ENCODE measurements around the gene TMCO6. TPM values are rescaled to one million over a fixed set of nuclear protein-coding genes. Genes with fewer than 3 reads are reported as not detected.
"Not testable (repeated sequence)": the region's sequence is repeated elsewhere in the genome, so short reads cannot be mapped to it uniquely, and the experiment has no call there.

The TMCO6 gene
- total RNA-seq, 2 experiments from 2014 or later = 20.9 to 21.1 TPM

- H3K27ac ChIP-seq (ENCODE audit: low read depth in 1 of 2, low read length in 2 of 2) = no peak overlapping the region
- Mint-ChIP-seq H3K4me3 (peak overlapping the region; percentile 64), H3K27ac (peak overlapping the region; percentile 60), H3K36me3 (ENCODE audit: low read depth) (peaks cover 9% of the 10 kb centered on the region), H3K4me1 (ENCODE audit: low read depth) (peaks cover 44% of the 10 kb centered on the region), H3K27me3 (no peaks in the 10 kb centered on the region), H3K9me3 (no peaks in the 10 kb centered on the region)
- POLR2A ChIA-PET = interaction anchor here (0.7 to 2.6 kb wide), 6 partner anchors 12 to 234 kb away, joined by 3 to 19 read pairs (median 4); partner anchors contain the start of genes ANKHD1, EIF4EBP3, IK and NDUFA2
- no peak for ATAC-seq (ENCODE audit: poor library complexity)
- H3K9me3 ChIP-seq (ENCODE audit: control insufficient read depth in 1 of 2, insufficient read depth in 1 of 2, low read length in 2 of 2) = no peaks in the 10 kb centered on the region
- TF ChIP-seq CTCF (IDR thresholded peaks at IDR 0.05) = no peak
- no peak for DNase-seq
- CTCF ChIA-PET = interaction anchor here (0.9 to 3.1 kb wide), 5 partner anchors 12 to 88 kb away, joined by 3 to 18 read pairs (median 3); partner anchors contain the start of genes EIF4EBP3, IK and NDUFA2
- no peaks in the 10 kb centered on the region for H3K27me3 ChIP-seq (ENCODE audit: control insufficient read depth in 1 of 2, insufficient read depth in 2 of 2, low read length in 2 of 2)
- peaks cover 42% of the 10 kb centered on the region for H3K4me1 ChIP-seq (ENCODE audit: insufficient read depth, low read length)
- H3K36me3 ChIP-seq (ENCODE audit: insufficient read depth, low read length) = no peaks in the 10 kb centered on the region
- no peak overlapping the region for H3K4me3 ChIP-seq (ENCODE audit: low read length)
- intact Hi-C loops (cut with DNase I, micrococcal nuclease) = loop anchor here (1.0 to 10.0 kb wide), 6 partner anchors 57 to 531 kb away; partner anchors contain the start of genes ANKHD1 (in 1 of the 2), EIF4EBP3 (in 1 of the 2), HARS1 (in 1 of the 2) and HARS2 (in 1 of the 2)
These were observed 3.7 kb upstream of the TMCO6 start for GRCh38 chr5:140635291-140636257.

- intact Hi-C loops (cut with DNase I, micrococcal nuclease) = loop anchor here (2.0 to 10.0 kb wide), 8 partner anchors 55 to 533 kb away; partner anchors contain the start of genes EIF4EBP3 (in 2 of the 2), ANKHD1 (in 1 of the 2), APBB3 (in 1 of the 2) and HARS1 (in 1 of the 2)
- no peaks in the 10 kb centered on the region for H3K27me3 Mint-ChIP-seq
- no peak overlapping the region for H3K27ac ChIP-seq (ENCODE audit: low read depth in 1 of 2, low read length in 2 of 2)
- H3K9me3 Mint-ChIP-seq = no peaks in the 10 kb centered on the region
- ATAC-seq (ENCODE audit: poor library complexity) (no peak), DNase-seq (no peak)
- H3K4me1 ChIP-seq (ENCODE audit: insufficient read depth, low read length) = peaks cover 34% of the 10 kb centered on the region
- TF ChIP-seq CTCF (IDR thresholded peaks at IDR 0.05) = no peak
- peaks cover 10% of the 10 kb centered on the region for H3K36me3 ChIP-seq (ENCODE audit: insufficient read depth, low read length)
- no peaks in the 10 kb centered on the region for H3K27me3 ChIP-seq (ENCODE audit: control insufficient read depth in 1 of 2, insufficient read depth in 2 of 2, low read length in 2 of 2)
- no peaks in the 10 kb centered on the region for H3K9me3 ChIP-seq (ENCODE audit: control insufficient read depth in 1 of 2, insufficient read depth in 1 of 2, low read length in 2 of 2)
- H3K4me3 ChIP-seq (ENCODE audit: low read length) = no peak overlapping the region
- peak overlapping the region; percentile 92 for H3K4me3 Mint-ChIP-seq
- POLR2A ChIA-PET = no interaction called here
- H3K27ac Mint-ChIP-seq = peak overlapping the region; percentile 93
- peaks cover 43% of the 10 kb centered on the region for H3K4me1 Mint-ChIP-seq (ENCODE audit: low read depth)
- CTCF ChIA-PET = interaction anchor here (1.1 to 3.1 kb wide), 3 partner anchors 10 to 90 kb away, joined by 3 to 18 read pairs (median 14); partner anchors contain the start of genes EIF4EBP3, IK and NDUFA2
- H3K36me3 Mint-ChIP-seq (ENCODE audit: low read depth) = peaks cover 23% of the 10 kb centered on the region
These were observed 1.7 kb upstream of the TMCO6 start for GRCh38 chr5:140637371-140638100.

- Histone ChIP-seq H3K27ac (ENCODE audit: low read depth in 1 of 2, low read length in 2 of 2) (peak overlapping the region; percentile 72 to 94), H3K4me3 (ENCODE audit: low read length) (peak overlapping the region; percentile 73), H3K36me3 (ENCODE audit: insufficient read depth, low read length) (peaks cover 22% of the 10 kb centered on the region), H3K4me1 (ENCODE audit: insufficient read depth, low read length) (peaks cover 28% of the 10 kb centered on the region)
- intact Hi-C loops (cut with DNase I, micrococcal nuclease) = loop anchor here (1.0 to 10.0 kb wide), 10 partner anchors 8 to 534 kb away; partner anchors contain the start of genes APBB3 (in 2 of the 2), EIF4EBP3 (in 2 of the 2), SLC35A4 (in 2 of the 2) and ANKHD1 (in 1 of the 2)
- POLR2A ChIA-PET = interaction anchor here (0.6 to 2.4 kb wide), 9 partner anchors 9 to 237 kb away, joined by 3 to 48 read pairs (median 7); partner anchors contain the start of genes ANKHD1, APBB3, EIF4EBP3 and IK
- H3K9me3 ChIP-seq (ENCODE audit: control insufficient read depth in 1 of 2, insufficient read depth in 1 of 2, low read length in 2 of 2); H3K9me3 Mint-ChIP-seq; DNase-seq; H3K27me3 ChIP-seq (ENCODE audit: control insufficient read depth in 1 of 2, insufficient read depth in 2 of 2, low read length in 2 of 2); H3K27me3 Mint-ChIP-seq: not testable (repeated sequence)
- H3K27ac Mint-ChIP-seq = peak overlapping the region; percentile 93
- H3K4me1 Mint-ChIP-seq (ENCODE audit: low read depth) = peaks cover 33% of the 10 kb centered on the region
- CTCF ChIA-PET = interaction anchor here (0.6 to 2.3 kb wide), 8 partner anchors 9 to 295 kb away, joined by 3 to 22 read pairs (median 4); partner anchors contain the start of genes EIF4EBP3, HARS1, HARS2 and IK
- peak overlapping the region; percentile 92 for H3K4me3 Mint-ChIP-seq
- peaks cover 28% of the 10 kb centered on the region for H3K36me3 Mint-ChIP-seq (ENCODE audit: low read depth)
- ATAC-seq (ENCODE audit: poor library complexity) = peak; percentile 0
These were observed 428 bp upstream of the TMCO6 start for GRCh38 chr5:140638898-140639147.
